Skin epidermis (tissue), 12 donors: ENCODE measurements around the gene NUDT19.
A peak's percentile ranks its signal among the peaks of the same experiment; 100 is the strongest.
"Not testable (repeated sequence)": the region's sequence is repeated elsewhere in the genome, so short reads cannot be mapped to it uniquely, and the experiment has no call there.

Source experiments
- H3K27ac ChIP-seq, 21 experiments: fragments of 200-600 bp; sonication (generic) in 11 of 21; one replicate each; pipeline ENCODE4 v1.5.0; 2020; ENCODE audit warnings: mild to moderate bottlenecking in 3 of 21, inconsistent platforms in 2 of 21, moderate library complexity in 2 of 21
- H3K4me3 ChIP-seq, 7 experiments: fragments of 200-600 bp; sonication (generic) in 2 of 7; one replicate each; pipeline ENCODE4 v1.5.0; 2020; ENCODE audit warnings: inconsistent platforms in 2 of 7, mild to moderate bottlenecking in 2 of 7, moderate library complexity in 1 of 7

The NUDT19 gene

GRCh38 chr19:32674153-32674930 lies 17.3 kb upstream of the NUDT19 start:
- Histone ChIP-seq H3K4me3 (peak overlapping the region; percentile 62 to 100 (median 99)), H3K27ac (peak overlapping the region in 20 of 21 experiments; percentile 49 to 86 (median 80))

GRCh38 chr19:32674931-32675719 lies 16.5 kb upstream of the NUDT19 start, which contains the start of gene ANKRD27:
TSS of gene ANKRD27 (minus strand) at chr19:32675180. CDS start at chr19:32659015, 16,165 bp downstream.
- Histone ChIP-seq H3K27ac (peak within 1 kb of the TSS in 20 of 21 experiments; percentile 49 to 86 (median 80)), H3K4me3 (peak within 1 kb of the TSS; percentile 62 to 100 (median 99))

- Histone ChIP-seq H3K4me3 (peak within 1 kb of the TSS; percentile 62 to 100 (median 99)), H3K27ac (peak within 1 kb of the TSS in 20 of 21 experiments; percentile 49 to 86 (median 80))
Observed at GRCh38 chr19:32675720-32676185, 15.9 kb upstream of the NUDT19 start, which contains the start of gene RGS9BP. TSS of gene RGS9BP (plus strand) at chr19:32675848. CDS start at chr19:32676264, 416 bp downstream.

- Histone ChIP-seq H3K4me3 (peak overlapping the region; percentile 62 to 100 (median 99)), H3K27ac (peak overlapping the region in 1 of 21 experiments; percentile 86)
Observed at GRCh38 chr19:32676186-32676894, 15.3 kb upstream of the NUDT19 start.

- peak overlapping the region in 3 of 7 experiments; percentile 62 to 100 (median 99) for H3K4me3 ChIP-seq
Observed at GRCh38 chr19:32676895-32677359, 14.7 kb upstream of the NUDT19 start.

GRCh38 chr19:32677657-32678056 lies 14.0 kb upstream of the NUDT19 start:
- H3K4me3 ChIP-seq: no peak overlapping the region

More at GRCh38 chr19:32676895-32677359, 14.7 kb upstream of the NUDT19 start:
- H3K27ac ChIP-seq: no peak overlapping the region

GRCh38 chr19:32680986-32681385 lies 10.6 kb upstream of the NUDT19 start:
- no peak overlapping the region for H3K27ac ChIP-seq
- H3K4me3 ChIP-seq: no peak overlapping the region

More at GRCh38 chr19:32677657-32678056, 14.0 kb upstream of the NUDT19 start:
- H3K27ac ChIP-seq: no peak overlapping the region

GRCh38 chr19:32682317-32682716 lies 9.3 kb upstream of the NUDT19 start:
- no peak overlapping the region for H3K27ac ChIP-seq
- H3K4me3 ChIP-seq: no peak overlapping the region

GRCh38 chr19:32686847-32687475 lies 4.7 kb upstream of the NUDT19 start:
- H3K4me3 ChIP-seq: no peak overlapping the region
- H3K27ac ChIP-seq: no peak overlapping the region

- H3K4me3 ChIP-seq: no peak overlapping the region
- no peak overlapping the region for H3K27ac ChIP-seq
Observed at GRCh38 chr19:32687681-32688080, 3.9 kb upstream of the NUDT19 start.

GRCh38 chr19:32688311-32688710 lies 3.3 kb upstream of the NUDT19 start:
- Histone ChIP-seq H3K4me3 (no peak overlapping the region), H3K27ac (no peak overlapping the region)

- Histone ChIP-seq H3K4me3 (peak overlapping the region; percentile 61 to 86 (median 73)), H3K27ac (peak overlapping the region; percentile 48 to 95 (median 88))
Observed at GRCh38 chr19:32691952-32692726, 518 bp downstream of the NUDT19 start.

GRCh38 chr19:32692727-32693061 lies 1.1 kb downstream of the NUDT19 start:
- peak overlapping the region; percentile 48 to 95 (median 88) for H3K27ac ChIP-seq
- H3K4me3 ChIP-seq: peak overlapping the region; percentile 61 to 86 (median 73)

GRCh38 chr19:32693151-32694108 lies 1.8 kb downstream of the NUDT19 start:
- H3K4me3 ChIP-seq: peak overlapping the region; percentile 61 to 86 (median 73)
- peak overlapping the region in 14 of 21 experiments; percentile 29 to 95 (median 87) for H3K27ac ChIP-seq

- Histone ChIP-seq H3K27ac (peak overlapping the region in 10 of 21 experiments; percentile 5 to 82 (median 40)), H3K4me3 (peak overlapping the region in 5 of 7 experiments; percentile 1 to 86 (median 70))
Observed at GRCh38 chr19:32694316-32694715, 2.7 kb downstream of the NUDT19 start.

- peak overlapping the region in 1 of 21 experiments; percentile 55 for H3K27ac ChIP-seq
- H3K4me3 ChIP-seq: not testable (repeated sequence)
Observed at GRCh38 chr19:32694851-32695250, 3.2 kb downstream of the NUDT19 start.

- not testable (repeated sequence) for H3K4me3 ChIP-seq, H3K27ac ChIP-seq
Observed at GRCh38 chr19:32695506-32695905, 3.9 kb downstream of the NUDT19 start.
